H1 (cell line): ENCODE data around the gene ENTPD5.

Source experiments
- CTCF ChIP-seq, 3 experiments: IDR thresholded peaks; 1 replicate in 2 of 3; 2 replicates in 1 of 3; pipeline versions ENCODE4 v1.5.1 to v1.6.1; 2011; ENCODE audit warnings: low read length in 3 of 3, mild to moderate bottlenecking in 3 of 3, inconsistent platforms in 2 of 3, low read depth in 1 of 3, moderate library complexity in 1 of 3; ENCODE audit not compliant: insufficient read depth in 1 of 3; ENCODE audit errors: control extremely low read depth in 1 of 3
- MAFK ChIP-seq: IDR thresholded peaks from 2 replicates; pipeline ENCODE4 v1.6.1; 2012; ENCODE audit warnings: low read depth, mild to moderate bottlenecking, improper control_type of control experiment, low read length
- PHF8 ChIP-seq: fragments of 200-600 bp; sonication (generic); conservative IDR thresholded peaks from 2 replicates; pipeline ENCODE4 v1.7.1; 2012; ENCODE audit warnings: low read depth, mild to moderate bottlenecking, inconsistent platforms, low read length, moderate library complexity
- POLR2A ChIP-seq, 2 experiments: IDR thresholded peaks; 1 replicate in 1 of 2; 2 replicates in 1 of 2; pipeline ENCODE4 v1.6.1; 2011; ENCODE audit warnings: low read depth in 2 of 2, low read length in 2 of 2, mild to moderate bottlenecking in 2 of 2; ENCODE audit errors: control extremely low read depth in 1 of 2

GRCh38 chr14:73909681-73910080, 109.4 kb downstream of the ENTPD5 start:
- TF ChIP-seq MAFK, result no peak
- no peak for TF ChIP-seq CTCF (IDR thresholded peaks at IDR 0.05; ENCODE audit: control extremely low read depth in 1 of 3, insufficient read depth in 1 of 3, low read depth in 1 of 3, low read length in 3 of 3)
- no peak for TF ChIP-seq POLR2A (IDR thresholded peaks at IDR 0.05; ENCODE audit: control extremely low read depth in 1 of 2, low read depth in 2 of 2, low read length in 2 of 2)
- TF ChIP-seq PHF8, result no peak
